Epithelial cell of esophagus (primary cell): ENCODE data around the gene CFAP298.
"Not testable (repeated sequence)": the region's sequence is repeated elsewhere in the genome, so short reads cannot be mapped to it uniquely, and the experiment has no call there.

Source experiments
- DNase-seq: peaks from one replicate; pipeline ENCODE4 v3.0.0; 2010; ENCODE audit warnings: low read depth
- H3K4me3 ChIP-seq: 2 replicates; pipeline ENCODE4 v1.5.1; 2011; ENCODE audit warnings: mild to moderate bottlenecking, low read length, control low read depth
- TF ChIP-seq, protein P1 (sequence below): IDR thresholded peaks from 2 replicates; pipeline ENCODE4 v1.5.1; 2011; ENCODE audit warnings: low read depth, mild to moderate bottlenecking, low read length, control low read depth, inconsistent platforms; ENCODE audit not compliant: insufficient read depth; ENCODE audit errors: missing control alignments

CFAP298 gene, protein sequence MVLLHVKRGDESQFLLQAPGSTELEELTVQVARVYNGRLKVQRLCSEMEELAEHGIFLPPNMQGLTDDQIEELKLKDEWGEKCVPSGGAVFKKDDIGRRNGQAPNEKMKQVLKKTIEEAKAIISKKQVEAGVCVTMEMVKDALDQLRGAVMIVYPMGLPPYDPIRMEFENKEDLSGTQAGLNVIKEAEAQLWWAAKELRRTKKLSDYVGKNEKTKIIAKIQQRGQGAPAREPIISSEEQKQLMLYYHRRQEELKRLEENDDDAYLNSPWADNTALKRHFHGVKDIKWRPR

DNA sequence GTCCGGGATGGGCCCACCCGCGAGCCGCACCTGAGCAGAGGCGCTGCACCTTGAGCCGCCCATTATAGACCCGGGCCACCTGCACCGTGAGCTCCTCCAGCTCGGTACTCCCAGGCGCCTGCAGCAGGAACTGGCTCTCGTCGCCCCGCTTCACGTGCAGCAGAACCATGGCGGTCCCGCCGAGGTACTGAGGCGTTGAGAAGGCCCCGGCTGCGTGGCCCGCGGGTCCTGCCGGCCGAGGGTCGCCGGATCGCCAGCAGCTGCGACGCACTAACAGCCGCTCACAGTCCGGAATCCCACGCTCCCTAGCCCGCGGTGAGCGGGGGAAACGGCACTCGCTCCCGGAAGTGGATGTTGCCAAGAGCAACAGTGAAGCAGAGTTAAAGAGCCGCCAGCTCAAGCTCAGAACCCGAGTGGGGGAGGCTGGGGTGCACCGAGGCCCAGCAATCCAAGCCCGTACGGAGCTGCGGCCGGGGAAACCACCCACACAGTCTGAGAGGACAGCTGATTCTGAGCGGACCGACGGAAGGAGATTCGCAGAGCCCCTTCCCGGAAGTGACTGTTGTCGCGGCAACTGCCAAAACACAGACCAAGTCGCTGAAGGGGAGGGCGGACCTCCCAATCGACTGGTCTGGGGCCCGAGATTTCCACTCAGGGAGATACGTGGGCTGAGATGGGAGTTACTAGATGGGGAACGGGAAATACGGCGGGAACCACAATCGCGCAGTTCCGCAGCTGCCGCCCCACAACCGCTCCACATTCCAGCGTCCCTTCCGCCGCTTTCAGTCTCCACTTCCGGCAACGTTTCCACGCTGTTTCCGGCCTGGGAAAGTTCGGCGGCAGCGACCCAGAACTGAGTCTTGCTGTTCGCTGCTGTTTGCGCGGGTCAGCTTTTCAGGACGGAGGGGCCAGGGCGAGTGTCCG lies at the start of gene CFAP298:
CFAP298 (minus strand) TSS at position 303 of the 924 bp plus-strand sequence; CDS start at position 169, 134 bp downstream.
- H3K4me3 ChIP-seq, result peak within 1 kb of the TSS; percentile 87
- DNase-seq, result peak; percentile 95
- TF ChIP-seq, protein P1, sequence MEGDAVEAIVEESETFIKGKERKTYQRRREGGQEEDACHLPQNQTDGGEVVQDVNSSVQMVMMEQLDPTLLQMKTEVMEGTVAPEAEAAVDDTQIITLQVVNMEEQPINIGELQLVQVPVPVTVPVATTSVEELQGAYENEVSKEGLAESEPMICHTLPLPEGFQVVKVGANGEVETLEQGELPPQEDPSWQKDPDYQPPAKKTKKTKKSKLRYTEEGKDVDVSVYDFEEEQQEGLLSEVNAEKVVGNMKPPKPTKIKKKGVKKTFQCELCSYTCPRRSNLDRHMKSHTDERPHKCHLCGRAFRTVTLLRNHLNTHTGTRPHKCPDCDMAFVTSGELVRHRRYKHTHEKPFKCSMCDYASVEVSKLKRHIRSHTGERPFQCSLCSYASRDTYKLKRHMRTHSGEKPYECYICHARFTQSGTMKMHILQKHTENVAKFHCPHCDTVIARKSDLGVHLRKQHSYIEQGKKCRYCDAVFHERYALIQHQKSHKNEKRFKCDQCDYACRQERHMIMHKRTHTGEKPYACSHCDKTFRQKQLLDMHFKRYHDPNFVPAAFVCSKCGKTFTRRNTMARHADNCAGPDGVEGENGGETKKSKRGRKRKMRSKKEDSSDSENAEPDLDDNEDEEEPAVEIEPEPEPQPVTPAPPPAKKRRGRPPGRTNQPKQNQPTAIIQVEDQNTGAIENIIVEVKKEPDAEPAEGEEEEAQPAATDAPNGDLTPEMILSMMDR, result no peak

DNA sequence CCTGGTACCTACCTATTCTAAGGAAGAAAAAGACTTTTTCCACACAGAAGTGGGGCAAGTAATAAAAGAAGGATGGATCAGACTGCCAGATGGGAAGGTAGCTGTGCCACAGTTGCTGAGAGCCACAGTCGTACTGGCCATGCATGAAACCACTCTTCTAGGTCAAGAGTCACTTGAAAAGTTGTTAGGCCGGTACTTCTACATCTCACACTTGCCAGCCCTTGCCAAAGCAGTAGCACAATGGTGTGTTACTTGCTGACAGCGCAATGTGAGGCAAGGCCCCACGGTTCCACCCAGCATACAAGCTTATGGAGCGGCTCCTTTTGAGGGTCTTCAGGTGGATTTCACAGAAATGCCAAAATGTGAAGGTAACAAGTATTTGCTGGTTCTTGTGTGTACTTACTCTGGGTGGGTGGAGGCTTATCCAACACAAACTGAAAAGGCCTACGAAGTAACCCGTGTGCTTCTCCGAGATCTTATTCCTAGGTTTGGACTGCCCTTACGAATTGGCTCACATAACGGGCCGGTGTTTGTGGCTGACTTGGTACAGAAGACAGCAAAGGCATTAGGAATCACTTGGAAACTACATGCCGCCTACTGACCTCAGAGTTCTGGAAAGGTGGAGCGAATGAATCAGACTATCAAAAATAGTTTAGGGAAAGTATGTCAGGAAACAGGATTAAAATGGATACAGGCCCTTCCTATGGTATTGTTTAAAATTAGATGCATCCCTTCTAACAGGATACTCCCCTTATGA lies 49.0 kb upstream of the CFAP298 start:
- DNase-seq, result peak; percentile 53
- H3K4me3 ChIP-seq, result not testable (repeated sequence)

DNA sequence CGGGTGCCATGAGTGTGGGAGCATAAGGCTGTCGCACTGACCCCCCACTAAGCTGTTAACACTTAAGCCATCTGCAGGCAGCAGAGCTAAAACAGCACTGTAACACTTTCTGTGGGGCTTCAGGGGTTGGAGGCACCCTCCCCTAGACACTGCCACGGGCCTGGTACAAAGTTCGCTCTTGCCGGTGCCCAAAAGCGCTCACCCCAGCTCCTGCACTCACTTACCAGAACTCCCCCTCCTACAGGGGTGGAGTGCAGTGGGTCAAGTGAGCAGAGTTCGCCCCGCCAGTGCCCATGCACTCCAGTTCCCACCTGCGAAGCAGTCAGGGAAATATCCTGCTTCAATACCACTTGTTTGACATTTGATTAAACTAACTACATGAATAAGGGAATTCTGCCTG lies 46.3 kb upstream of the CFAP298 start:
- TF ChIP-seq, protein P1, result no peak
- no peak overlapping the region for H3K4me3 ChIP-seq
- DNase-seq, result no peak

DNA sequence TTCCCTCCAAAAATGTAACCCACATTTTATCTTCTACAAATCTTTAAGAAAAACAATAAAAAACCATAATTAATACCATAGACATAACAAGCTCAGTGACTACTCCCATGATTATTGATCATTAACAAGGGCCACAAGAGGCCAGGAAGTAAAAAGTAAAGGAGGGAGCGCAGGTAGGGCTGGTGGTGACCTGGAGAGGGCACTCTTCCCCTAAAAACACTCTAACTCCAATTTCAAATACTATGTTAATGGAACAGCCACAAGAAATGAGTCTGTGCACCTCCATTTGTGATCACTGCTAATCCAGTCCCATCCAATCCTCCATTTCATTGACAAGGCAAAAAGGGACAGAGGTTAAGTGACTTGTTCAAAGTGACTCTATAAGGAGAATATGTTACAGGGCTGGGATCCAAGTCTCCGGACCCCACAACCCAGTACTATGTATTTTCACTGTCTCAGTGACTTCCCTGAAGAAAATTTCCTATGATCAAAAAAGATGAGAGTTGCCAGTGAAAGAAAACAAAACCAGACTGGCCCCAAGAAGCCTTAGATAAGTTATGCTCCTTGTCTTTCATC lies 41.2 kb upstream of the CFAP298 start:
- TF ChIP-seq, protein P1, result peak; percentile 79
- H3K4me3 ChIP-seq, result no peak overlapping the region
- peak; percentile 51 for DNase-seq

DNA sequence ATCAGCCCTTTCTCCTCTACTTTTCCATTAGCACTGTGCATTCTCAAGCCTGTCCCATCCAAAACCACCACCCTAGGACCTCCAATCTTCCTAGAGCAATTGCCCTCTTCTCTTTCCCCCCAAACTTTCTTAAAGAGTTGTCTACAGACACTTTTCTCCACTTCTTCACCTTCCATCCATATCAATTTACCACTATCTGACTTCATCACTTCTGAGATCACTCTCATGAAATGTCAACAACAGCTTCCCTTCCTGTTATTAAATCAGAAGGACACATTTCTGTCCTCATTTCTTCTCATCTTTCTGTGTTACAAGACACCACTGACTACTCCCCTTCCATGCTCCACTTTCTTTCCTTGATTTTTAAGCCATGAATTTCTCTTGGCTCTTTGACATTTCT lies 36.0 kb upstream of the CFAP298 start:
- TF ChIP-seq, protein P1, result no peak
- no peak overlapping the region for H3K4me3 ChIP-seq
- DNase-seq, result no peak

DNA sequence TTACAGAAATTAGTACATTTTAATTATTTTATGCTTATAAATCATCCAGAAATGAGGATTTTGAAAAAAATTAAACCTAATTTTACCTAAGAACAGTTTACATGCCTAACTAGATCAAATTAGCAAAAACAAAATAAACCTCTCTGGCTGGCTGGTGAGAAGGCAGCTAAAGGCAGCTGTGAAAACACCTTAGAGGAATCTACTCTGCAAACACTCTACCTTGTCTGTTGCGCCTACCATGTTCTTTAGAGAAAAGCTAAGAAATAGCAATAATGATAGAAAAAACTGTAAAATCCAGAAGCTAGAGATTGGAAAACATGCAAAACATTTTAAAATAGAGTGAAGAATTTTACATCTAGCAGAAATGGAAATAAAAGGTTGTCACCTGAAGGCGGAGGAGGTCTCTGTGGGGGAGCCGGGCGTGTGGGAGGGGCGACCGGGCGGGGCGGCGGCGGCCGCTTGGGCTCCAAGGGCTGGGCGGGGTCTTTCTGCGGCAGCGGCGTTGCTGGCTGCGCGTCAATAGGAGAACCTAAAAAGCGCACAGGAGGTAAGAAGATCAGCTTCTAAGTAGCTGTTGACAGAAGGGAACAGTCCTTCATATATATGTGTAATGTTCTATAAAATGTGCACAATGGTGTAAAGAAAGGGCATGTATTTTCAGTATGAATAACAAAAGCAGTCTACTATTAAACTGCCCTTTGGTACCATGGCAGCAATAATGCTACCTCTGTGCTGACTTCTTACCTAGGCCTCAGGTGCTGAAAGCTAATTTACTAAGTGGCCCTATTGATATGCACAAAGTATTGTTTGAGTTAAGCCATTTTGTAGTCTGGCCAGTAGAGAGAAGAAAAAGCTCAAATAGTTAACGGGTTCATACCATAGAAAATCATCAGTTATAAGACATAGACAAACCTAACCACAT lies 33.3 kb upstream of the CFAP298 start:
- H3K4me3 ChIP-seq, result no peak overlapping the region
- TF ChIP-seq, protein P1, result no peak
- DNase-seq, result no peak
